Urothelium cell line (cell line): ENCODE data around the gene RELN.
"Not testable (repeated sequence)": the region's sequence is repeated elsewhere in the genome, so short reads cannot be mapped to it uniquely, and the experiment has no call there.

Source experiments
- DNase-seq: peaks from one replicate; pipeline ENCODE4 v3.0.0; 2011; ENCODE audit warnings: low spot score, mixed read lengths
- FAIRE-seq: peaks from 2 replicates; lab custom pipeline; 2011; peaks lifted over from hg19 to GRCh38; lab: Jason Lieb, UNC

RELN gene

DNA sequence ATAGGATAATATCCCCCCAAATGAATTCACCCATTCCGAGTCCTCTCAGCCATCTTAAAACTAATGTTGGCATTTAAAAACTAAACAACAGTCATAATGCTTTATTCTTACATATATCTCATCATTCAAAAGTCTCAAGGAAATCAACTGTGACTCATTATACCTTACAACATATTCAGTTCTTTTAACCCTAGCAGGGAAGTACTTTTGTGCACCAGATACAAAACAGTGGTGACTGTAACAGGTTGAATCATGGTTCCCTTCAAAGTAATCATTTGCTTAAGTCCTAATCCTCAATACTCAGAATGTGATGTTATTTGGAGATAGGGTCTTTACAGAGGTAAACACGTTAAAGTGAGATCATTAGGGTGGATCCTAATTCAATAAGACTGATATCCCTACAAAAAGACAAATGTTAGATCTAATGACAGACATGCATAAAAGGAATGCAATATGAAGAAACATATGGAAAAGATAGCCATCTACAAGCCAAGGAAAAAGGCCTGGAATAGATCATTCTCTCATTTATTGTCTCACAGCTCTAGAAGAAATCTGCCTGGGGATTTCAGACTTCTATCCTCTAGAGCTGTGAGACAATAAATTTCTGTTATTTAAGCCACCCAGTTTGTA is 42.3 kb downstream of the RELN start:
- no peak for FAIRE-seq

GRCh38 chr7:103944230-103944900 is 45.1 kb downstream of the RELN start:
- no peak for DNase-seq
- FAIRE-seq, result no peak

More for the DNA sequence above, 42.3 kb downstream of the RELN start:
- DNase-seq, result no peak

DNA sequence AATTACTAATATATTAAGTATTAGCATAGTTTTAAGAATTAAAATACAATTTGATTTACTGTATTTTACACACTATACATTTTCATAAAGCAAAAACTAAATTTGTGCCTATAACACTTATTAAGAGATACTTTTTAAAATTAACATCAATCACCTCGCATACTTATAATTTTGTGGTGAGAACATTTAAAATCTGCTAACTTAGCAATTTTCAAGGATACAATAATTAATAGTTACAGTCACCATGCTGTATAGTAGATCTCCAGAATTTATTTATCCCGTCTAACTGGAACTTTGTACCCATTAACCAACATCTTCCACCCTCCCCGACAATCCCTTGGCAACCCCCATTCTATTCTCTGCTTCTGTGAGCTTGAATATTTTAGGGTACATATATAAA is 47.5 kb downstream of the RELN start:
- DNase-seq (no peak), FAIRE-seq (no peak)

DNA sequence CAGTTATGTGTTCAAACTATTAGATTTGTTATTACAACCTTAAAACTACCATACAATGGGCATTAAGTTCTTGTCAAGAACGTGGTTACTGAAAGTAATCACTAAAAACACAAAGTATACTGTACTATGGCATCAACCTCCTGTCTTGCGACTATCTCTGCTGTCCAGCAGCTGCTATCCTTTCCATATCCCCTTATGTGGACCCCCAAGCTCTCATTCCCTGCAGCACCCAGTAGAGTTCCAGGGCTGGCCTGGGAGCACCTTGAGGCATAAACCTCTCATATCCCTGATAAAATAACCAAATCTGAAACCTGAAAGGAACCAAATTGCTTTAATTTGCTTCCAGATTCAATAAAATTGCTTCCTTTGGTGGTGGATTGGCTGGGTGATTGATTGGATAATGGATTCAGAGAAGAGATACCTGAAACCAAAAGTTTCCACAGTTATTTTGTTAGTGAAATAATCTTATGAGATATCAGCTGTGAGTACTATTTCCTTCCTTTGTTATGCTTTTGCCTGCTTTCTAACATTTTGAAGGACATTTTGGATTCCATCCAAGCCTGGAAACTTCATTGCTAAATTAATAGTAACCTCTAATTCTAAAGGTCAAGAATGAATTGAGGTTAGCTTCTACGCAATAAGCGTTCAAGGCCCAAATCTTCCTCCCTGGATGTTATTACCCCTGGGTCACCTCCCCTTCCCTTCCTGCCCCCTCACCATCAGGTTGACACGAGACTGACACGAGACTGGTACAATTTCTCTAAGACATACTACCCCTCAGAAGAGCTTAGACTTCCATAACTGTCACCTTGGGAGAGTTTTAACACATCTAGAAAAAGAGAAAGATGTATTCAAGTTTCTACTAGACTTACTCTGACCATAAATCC is 48.8 kb downstream of the RELN start:
- FAIRE-seq (no peak), DNase-seq (no peak)

- DNase-seq (no peak), FAIRE-seq (no peak)
These were observed 51.8 kb downstream of the RELN start for GRCh38 chr7:103937680-103938079.

GRCh38 chr7:103936558-103936957 is 52.9 kb downstream of the RELN start:
- FAIRE-seq, result no peak
- DNase-seq, result no peak

GRCh38 chr7:103934508-103934907 is 55.0 kb downstream of the RELN start:
- DNase-seq, result no peak
- no peak for FAIRE-seq

GRCh38 chr7:103932389-103932788 is 57.1 kb downstream of the RELN start:
- FAIRE-seq (no peak), DNase-seq (no peak)

DNA sequence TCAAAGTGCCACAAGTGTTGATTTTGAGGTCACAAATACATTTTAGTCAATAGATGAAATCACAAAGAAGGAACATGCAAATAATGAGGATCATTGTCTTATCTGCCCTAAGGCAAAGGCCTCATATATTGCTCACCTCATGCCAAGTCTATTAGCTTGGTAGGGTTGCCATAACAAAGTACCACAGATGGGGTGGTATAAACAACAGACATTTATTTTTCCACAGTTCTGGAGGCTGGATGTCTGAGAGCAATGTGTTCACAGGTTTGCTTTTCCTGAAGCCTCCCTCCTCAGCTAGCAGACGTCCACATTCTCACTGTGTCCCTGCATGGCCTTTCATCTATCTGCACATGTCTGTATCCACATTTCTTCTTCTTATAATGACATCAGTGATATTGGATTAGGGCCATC is 59.6 kb downstream of the RELN start:
- DNase-seq (no peak), FAIRE-seq (no peak)

DNA sequence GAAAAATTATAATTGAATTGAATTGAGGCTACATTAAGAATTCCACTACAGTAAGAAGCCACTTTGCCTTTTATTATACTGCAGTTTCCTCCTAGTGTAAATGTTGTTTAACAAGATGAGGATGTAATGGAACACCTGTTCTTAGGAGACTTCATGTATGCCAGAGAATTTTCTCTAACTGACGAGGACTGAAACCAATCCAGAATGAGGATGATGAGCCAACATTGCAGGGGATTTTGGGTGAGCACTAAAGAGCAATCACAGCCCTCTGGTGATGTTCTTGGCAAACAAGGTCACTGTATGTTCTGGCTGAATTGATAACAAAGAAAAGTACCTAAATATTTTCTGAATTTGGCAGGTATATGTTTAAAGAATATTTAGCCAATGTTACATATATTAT is 60.9 kb downstream of the RELN start:
- DNase-seq (no peak), FAIRE-seq (no peak)

DNA sequence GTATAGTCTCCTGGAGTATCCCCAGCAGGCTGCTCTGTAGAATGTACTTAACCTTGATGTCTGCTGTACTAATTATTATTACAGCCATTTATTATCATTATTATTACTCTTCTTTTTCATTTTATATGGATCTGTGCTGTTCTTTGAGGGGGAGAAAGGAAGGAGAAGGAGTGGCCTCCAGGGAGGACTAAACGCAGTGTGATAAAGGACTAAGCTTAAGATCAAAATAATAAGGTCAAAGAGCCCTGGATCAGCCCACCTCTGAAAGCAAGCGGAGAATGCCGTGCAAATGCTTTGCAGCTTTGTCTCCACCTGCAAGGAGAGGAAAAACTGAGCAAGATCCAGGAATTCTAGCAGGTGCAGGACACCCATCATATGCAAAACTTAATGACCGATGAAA is 65.3 kb downstream of the RELN start:
- no peak for DNase-seq
- no peak for FAIRE-seq

DNA sequence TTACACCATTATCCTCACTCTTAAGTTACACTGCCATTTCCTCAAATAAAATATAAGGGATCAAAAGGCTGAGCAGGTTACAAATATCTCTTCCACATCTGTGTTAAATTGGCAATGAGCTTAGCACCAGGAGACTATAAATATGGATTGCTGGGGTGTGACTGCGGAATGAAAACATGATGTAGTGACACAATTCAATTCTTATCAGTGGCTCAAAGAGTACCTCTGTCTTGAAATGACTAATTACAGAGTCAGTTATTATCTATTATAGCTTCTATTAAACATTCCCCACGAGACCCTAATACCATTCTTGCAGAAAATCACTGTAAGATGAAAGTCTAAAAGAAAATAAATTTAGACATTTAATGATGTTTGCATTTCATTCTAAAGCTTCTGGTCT is 67.1 kb downstream of the RELN start:
- DNase-seq (no peak), FAIRE-seq (no peak)

DNA sequence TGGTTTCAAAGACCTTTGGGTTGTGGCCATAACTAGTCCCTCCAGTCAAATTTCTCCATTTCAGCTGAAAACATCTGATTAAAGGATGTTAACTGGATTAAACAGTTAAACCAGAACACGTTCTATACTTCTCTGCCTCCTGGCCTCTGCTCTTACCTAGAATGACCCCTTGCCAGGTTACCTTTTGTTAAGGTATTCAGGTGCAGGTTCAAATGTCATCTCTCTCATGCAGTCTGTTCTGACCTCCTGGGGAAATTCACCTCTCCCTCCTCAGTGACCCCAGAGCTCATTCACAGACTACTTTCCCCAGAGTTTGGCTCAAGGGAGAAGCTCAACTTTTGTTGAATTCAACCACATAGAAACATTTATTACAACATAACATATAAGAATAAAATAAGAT is 67.8 kb downstream of the RELN start:
- DNase-seq, result no peak
- FAIRE-seq, result no peak

DNA sequence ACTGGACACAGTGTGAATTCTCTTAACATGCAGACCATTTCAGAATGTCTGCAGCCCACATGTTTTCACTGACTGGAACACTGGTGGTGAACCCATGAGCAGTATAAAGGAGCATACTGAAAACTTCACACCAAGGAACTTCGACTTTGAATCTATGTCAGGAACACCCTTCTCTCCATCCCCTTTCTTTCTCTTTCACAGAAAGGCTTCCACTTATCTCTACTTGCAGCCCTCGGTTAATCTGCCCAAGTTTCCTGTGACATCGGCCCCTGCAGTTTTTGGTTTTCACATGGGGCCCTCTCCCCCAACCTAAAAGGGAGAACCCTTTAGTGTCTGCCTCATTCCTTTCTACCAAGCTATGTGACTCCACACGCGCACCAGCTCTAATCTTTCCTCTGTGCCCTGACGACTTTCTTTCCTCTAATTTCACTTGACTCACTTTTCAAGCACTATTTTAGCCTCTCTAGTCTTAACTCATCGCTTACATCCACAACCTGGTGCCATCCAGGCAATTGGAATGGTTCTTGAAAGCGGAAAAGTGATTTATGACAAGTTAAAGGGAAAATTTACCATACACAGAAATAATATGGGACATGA is 70.1 kb downstream of the RELN start:
- DNase-seq (no peak), FAIRE-seq (no peak)

GRCh38 chr7:103918631-103919271 is 70.7 kb downstream of the RELN start:
- no peak for DNase-seq
- no peak for FAIRE-seq

DNA sequence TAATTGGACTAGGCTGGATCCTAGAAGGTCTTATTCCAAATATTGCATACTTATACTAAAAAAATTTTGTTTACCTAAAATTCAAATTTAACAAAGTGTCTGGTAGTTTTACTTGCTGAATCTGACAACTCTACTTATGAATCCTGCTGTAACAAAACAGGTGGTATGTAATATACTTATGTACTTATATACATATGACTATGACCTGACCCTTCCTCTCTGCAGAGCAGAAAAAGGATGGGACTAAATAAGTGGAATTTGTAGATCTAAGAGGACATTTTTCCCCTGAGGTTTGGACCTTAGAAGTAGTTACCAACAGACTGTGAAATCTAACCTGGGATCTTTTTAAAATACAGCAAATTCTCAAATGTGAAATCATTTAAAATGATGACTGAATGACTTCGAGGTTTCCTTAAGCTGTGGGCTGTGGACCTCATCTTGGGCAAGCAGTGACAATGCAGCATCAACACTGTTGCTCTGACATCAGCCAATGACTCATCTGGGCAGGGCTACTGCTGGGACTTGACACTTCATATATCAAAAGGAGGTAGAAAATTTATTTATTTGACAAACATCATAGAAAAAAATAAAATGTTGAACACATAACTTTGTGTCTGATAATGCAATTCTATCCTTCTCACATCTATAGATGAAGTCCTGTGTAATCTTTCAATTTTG is 73.6 kb downstream of the RELN start:
- FAIRE-seq (no peak), DNase-seq (peak; percentile 39)

- FAIRE-seq, result no peak
- DNase-seq, result no peak
These were observed 75.1 kb downstream of the RELN start for GRCh38 chr7:103914147-103914899.

GRCh38 chr7:103912891-103913605 is 76.4 kb downstream of the RELN start:
- FAIRE-seq, result peak; percentile 17
- no peak for DNase-seq

- FAIRE-seq, DNase-seq: not testable (repeated sequence)
These were observed 78.4 kb downstream of the RELN start for GRCh38 chr7:103911015-103911414.
